ENCODE measurements around the gene WDR18.
"Not testable (repeated sequence)": the region's sequence is repeated elsewhere in the genome, so short reads cannot be mapped to it uniquely, and the experiment has no call there.

Gene WDR18

GRCh38 chr19:948842-949496 is 35.2 kb upstream of the WDR18 start:
- no peak for DNase-seq (ENCODE audit: low read depth in 3 of 3)

- no peak for DNase-seq (ENCODE audit: low read depth in 3 of 3)
Observed at GRCh38 chr19:950352-951066, 33.6 kb upstream of the WDR18 start.

GRCh38 chr19:952049-952679 is 32.0 kb upstream of the WDR18 start:
- DNase-seq (ENCODE audit: low read depth in 3 of 3) = no peak

- DNase-seq (ENCODE audit: low read depth in 3 of 3) = no peak
Observed at GRCh38 chr19:952680-953444, 31.3 kb upstream of the WDR18 start.

GRCh38 chr19:953445-954271 is 30.5 kb upstream of the WDR18 start:
- no peak for DNase-seq (ENCODE audit: low read depth in 3 of 3)

- no peak for DNase-seq (ENCODE audit: low read depth in 3 of 3)
Observed at GRCh38 chr19:954272-954671, 29.9 kb upstream of the WDR18 start.

GRCh38 chr19:954672-955494 is 29.3 kb upstream of the WDR18 start:
- no peak for DNase-seq (ENCODE audit: low read depth in 3 of 3)

GRCh38 chr19:955803-956765 is 28.1 kb upstream of the WDR18 start:
- no peak for DNase-seq (ENCODE audit: low read depth in 3 of 3)

GRCh38 chr19:956766-957440 is 27.2 kb upstream of the WDR18 start:
- no peak for DNase-seq (ENCODE audit: low read depth in 3 of 3)

- not testable (repeated sequence) for DNase-seq (ENCODE audit: low read depth in 3 of 3)
Observed at GRCh38 chr19:957578-957977, 26.6 kb upstream of the WDR18 start.

- DNase-seq (ENCODE audit: low read depth in 3 of 3) = peak; percentile 16 to 58 (median 32)
Observed at GRCh38 chr19:958967-959855, 24.9 kb upstream of the WDR18 start.

- no peak for DNase-seq (ENCODE audit: low read depth in 3 of 3)
Observed at GRCh38 chr19:960020-960419, 24.1 kb upstream of the WDR18 start.

GRCh38 chr19:960601-960938 is 23.6 kb upstream of the WDR18 start:
- DNase-seq (ENCODE audit: low read depth in 3 of 3) = no peak

GRCh38 chr19:961866-962620 is 22.1 kb upstream of the WDR18 start:
- no peak for DNase-seq (ENCODE audit: low read depth in 3 of 3)

GRCh38 chr19:962683-963400 is 21.3 kb upstream of the WDR18 start:
- DNase-seq (ENCODE audit: low read depth in 3 of 3) = no peak

- DNase-seq (ENCODE audit: low read depth in 3 of 3) = no peak
Observed at GRCh38 chr19:963486-963951, 20.6 kb upstream of the WDR18 start.

Data from stimulated activated CD4-positive, alpha-beta T cell treated with anti-CD3 and anti-CD28 coated beads, TNF-alpha, amount 100 ng/mL, for 24 hours (primary cell).